T-helper 2 cell (primary cell): Measurements from ENCODE around the gene NCCRP1.

Experiments used
- DNase-seq, 5 experiments: peaks; one replicate each; pipeline versions ENCODE4 v3.0.0 to v3.0.0-alpha.2; 2012 to 2022

NCCRP1 gene

DNA sequence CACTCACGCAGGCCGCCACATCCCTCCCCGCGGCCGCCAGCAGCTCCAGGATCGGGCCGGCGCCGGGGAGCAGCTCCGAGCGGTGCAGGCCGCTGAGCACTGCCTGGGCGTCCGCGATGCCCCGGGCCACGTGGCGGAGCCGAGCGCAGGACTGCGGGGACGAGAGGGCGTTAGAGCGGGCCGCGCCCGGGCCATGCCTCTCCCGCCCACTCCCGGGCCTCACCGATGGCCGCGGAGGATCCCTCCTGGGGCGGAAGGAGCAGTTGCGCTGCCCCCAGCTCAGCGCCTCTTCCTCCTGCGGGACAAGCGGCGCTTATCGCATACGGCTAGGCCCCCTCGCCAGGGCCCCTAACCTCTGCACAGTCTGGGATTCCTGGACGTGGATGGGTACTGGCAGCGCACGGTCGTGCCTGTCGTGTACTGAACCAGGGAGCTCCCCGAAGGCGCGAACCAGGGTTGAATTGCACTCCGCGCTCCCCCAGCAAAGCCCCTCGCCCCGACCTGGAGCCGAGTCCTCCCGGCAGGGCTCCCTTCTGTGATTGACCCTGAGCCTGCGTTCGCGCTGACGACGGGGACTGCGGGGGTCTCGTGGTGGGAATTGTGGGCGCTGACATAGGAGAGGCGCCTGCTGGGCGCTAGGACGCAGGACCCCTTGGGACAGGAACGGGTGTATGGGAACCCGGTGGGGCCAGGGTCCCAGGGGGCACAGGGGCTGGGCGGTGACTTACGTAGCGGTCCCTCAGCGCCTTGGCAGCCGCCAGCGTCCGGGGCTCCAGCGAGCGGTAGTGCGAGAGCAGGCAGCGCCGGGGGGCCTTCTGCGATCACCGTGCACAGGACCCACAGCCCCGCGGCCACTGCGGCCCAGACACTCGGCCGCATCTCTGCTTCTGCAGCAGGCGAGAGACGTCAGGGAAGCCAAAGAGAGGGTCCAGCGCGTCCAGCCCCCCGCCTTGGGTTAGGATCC is 51.2 kb downstream of the NCCRP1 start:
- DNase-seq = no peak

DNA sequence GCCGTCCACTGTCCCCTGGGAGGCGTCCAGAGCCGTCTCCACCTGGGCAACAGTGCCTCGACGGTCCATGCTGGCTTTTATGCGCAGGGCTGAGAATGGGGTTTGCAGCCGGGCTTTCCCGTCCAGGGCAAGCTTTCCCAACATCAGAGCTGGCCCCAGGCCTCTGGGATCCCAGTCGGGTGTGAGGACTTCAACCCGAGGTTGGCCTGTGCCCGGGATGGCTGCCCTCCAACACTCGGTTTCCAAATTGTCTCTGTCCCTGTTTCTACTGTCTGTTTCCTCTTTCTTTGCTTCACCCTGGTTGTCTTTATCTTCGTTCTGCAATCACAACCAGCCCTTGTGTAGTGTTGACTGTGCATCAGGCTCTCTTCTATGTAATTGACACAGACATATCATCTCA is 52.0 kb downstream of the NCCRP1 start, which contains the start of gene IFNL4:
TSS of gene IFNL4 (minus strand) at position 51 of the 400 bp plus-strand sequence.
- DNase-seq = no peak

DNA sequence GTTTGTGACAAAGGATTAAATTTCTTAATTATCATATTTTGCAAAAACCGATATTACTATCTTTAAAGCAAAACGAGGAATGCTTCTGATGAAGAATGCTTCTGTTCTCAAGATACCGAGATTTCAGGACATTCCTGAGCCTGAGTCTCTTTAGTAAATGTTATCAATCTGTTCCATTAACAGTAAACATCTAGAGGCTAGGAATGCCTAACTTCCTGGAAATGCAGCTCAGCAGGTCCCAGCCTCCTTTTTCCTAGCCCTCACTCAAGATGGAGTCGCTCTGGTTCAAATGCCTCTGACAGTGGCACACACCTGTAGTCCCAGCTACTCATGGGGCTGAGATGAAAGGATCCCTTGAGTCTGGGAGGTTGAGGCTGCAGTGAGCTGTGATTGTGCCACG is 54.3 kb downstream of the NCCRP1 start:
- DNase-seq = no peak
